BJ (cell line): Measurements from ENCODE around the gene MAP3K20. TPM values are rescaled to one million over a fixed set of nuclear protein-coding genes. Genes with fewer than 3 reads are reported as not detected.
A peak's percentile ranks its signal among the peaks of the same experiment; 100 is the strongest.

ENCODE experiments used
- CTCF ChIA-PET: fragments of 350-600 bp; formaldehyde crosslinking; extraction: SDS; loops from one replicate; lab custom pipeline; 2021; ENCODE audit warnings: antibody characterized with exemption, inconsistent platforms; lab: Yijun Ruan, JAX
- POLR2A ChIA-PET: fragments of 300-600 bp; sonication (Branson Sonifier 250); formaldehyde crosslinking; extraction: SDS; loops from one replicate; lab custom pipeline; 2021; ENCODE audit warnings: antibody characterized with exemption; lab: Charles Lee
- DNase-seq: peaks from one replicate; pipeline ENCODE4 v3.0.0-alpha.2; 2011; ENCODE audit warnings: low read depth
- H3K27me3 ChIP-seq: 2 replicates; pipeline ENCODE4 v1.6.0; 2011; ENCODE audit warnings: low read length; ENCODE audit not compliant: control insufficient read depth, insufficient read depth
- H3K36me3 ChIP-seq: 2 replicates; pipeline ENCODE4 v1.5.1; 2011; ENCODE audit warnings: low read length; ENCODE audit not compliant: control insufficient read depth, insufficient read depth
- H3K4me3 ChIP-seq: 2 replicates; pipeline ENCODE4 v1.5.1; 2011; ENCODE audit warnings: low read depth, mild to moderate bottlenecking, control low read depth, low read length
- CTCF ChIP-seq: IDR thresholded peaks from 2 replicates; pipeline ENCODE4 v1.5.1; 2011; ENCODE audit warnings: low read depth, mild to moderate bottlenecking, control low read depth, inconsistent platforms, low read length, moderate library complexity; ENCODE audit not compliant: insufficient read depth
- polyA plus RNA-seq: library from polyadenylated mRNA; depleted of rRNA; stranded (reverse); fragments of >200 nt; gene quantifications from 2 replicates; pipeline ENCODE4 v1.2.3, GENCODE V29; 2011

MAP3K20 gene
- polyA plus RNA-seq, 1 experiment, result 45.4 TPM

GRCh38 chr2:173087214-173087581 lies 11.6 kb downstream of the MAP3K20 start:
- POLR2A ChIA-PET, result no interaction called here
- Histone ChIP-seq H3K36me3 (peaks cover 3% of the 10 kb centered on the region), H3K27me3 (no peaks in the 10 kb centered on the region), H3K4me3 (no peak overlapping the region)
- CTCF ChIA-PET, result interaction anchor here (2.4 kb wide), 1 partner anchor 60 kb away, joined by 9 read pairs; no protein-coding TSS in a partner anchor
- no peak for DNase-seq
- no peak for TF ChIP-seq CTCF

DNA sequence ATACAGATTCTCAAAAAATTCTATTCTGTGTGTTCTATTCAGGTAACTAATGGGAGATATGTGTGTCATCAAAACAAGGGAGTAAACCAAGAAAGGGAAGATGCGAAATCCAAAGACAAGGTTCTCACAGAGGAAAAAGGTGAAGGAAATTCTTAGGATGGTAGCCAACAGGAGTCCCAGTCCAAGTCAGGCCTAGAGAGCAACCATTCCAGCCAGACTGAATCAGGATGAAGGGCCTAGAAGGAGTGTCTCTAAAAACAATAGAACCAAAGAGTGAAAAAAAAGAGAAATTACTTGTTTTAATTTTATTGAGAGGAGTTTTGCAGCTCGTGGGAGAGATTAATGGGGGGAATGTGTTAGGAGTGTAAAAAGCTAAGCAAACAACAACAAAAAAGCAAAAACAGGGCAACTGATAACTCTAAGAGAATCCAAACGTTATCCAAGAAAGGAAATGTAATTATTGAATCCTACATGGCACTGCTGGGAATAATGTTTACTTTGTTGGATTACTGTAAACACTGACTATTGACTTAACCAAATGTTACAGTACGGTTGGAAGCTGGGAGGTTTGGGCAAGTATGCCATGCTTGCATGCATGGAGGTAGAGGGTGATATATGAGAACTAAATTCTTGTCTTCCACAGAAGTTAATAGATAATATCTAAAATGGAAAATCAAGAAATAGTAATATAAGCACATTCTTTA lies 12.3 kb downstream of the MAP3K20 start:
- POLR2A ChIA-PET, result no interaction called here
- DNase-seq, result no peak
- CTCF ChIA-PET, result interaction anchor here (0.6 to 2.4 kb wide), 3 partner anchors 9 to 60 kb away, joined by 3 to 9 read pairs (median 3); no protein-coding TSS in a partner anchor

DNA sequence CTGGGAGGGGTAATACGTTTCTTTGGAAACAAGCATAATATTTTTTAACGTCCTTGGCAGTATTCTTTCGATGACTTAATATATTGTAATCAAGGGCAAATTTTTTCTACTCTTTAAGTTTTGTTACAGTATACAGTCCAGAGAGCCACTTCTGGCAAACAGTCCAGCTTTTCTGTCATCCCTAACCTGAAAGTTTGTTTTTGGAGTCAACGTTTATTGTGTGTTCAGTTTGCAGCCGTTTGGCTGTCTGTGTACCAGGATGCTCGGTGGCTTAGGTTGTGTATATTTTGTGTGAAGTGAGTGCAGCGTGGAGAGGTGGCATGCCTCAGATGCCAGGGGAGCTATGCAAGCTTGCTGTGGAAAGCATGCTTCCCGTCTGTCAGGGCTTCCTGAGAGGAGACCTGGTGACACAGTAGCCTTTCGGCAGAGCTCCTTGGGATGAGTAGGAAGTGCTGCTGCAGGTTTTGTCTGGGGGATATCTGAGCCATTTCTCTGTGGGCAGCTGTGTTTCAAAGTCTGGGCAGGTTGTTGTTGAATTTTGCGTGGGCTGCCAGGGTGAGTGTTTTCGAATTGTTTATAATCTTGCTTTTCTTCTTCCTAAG lies 14.7 kb downstream of the MAP3K20 start:
- H3K36me3 ChIP-seq, result peaks cover 3% of the 10 kb centered on the region
- H3K4me3 ChIP-seq, result no peak overlapping the region
- DNase-seq, result no peak
- ChIA-PET POLR2A (no interaction called here), CTCF (interaction anchor here (1.1 to 2.1 kb wide), 6 partner anchors 12 to 120 kb away, joined by 3 to 5 read pairs (median 4); no protein-coding TSS in a partner anchor)
- TF ChIP-seq CTCF, result no peak
- no peaks in the 10 kb centered on the region for H3K27me3 ChIP-seq

More for the DNA sequence above, 12.3 kb downstream of the MAP3K20 start:
- peaks cover 3% of the 10 kb centered on the region for H3K36me3 ChIP-seq
- TF ChIP-seq CTCF, result no peak
- H3K4me3 ChIP-seq, result no peak overlapping the region
- no peaks in the 10 kb centered on the region for H3K27me3 ChIP-seq

DNA sequence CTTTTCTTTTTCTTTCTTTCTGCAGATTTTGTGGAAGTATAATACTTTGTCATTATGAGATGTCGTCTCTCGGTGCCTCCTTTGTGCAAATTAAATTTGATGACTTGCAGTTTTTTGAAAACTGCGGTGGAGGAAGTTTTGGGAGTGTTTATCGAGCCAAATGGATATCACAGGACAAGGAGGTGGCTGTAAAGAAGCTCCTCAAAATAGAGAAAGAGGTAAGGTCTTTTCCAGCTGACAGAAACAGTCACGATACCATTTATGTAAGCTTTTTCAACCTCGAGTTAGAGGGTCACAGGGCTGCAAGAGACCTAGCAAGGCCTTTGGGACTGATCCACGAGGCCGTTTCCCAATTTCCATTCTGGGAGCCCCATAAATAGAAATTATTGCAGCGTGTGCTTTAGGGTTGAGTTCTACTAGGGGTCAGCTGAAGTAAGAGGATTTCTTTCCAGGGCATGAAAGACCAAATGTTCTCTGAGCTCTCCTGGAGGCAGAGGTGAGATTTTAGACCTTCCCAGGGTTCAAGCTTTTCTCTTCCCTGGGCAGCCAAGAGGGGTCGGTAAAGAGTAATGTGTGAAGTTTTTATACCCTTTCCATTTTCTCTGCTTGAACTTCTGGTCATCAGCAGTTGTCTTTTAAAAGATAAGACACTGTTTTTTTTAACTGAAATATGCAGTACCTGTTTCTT lies 15.5 kb downstream of the MAP3K20 start:
- POLR2A ChIA-PET, result no interaction called here
- no peak for DNase-seq
- Histone ChIP-seq H3K36me3 (peaks cover 3% of the 10 kb centered on the region), H3K4me3 (no peak overlapping the region), H3K27me3 (no peaks in the 10 kb centered on the region)
- TF ChIP-seq CTCF, result 0 out of 2 replicates have a peak, but pooled peaks have one; percentile 11
- CTCF ChIA-PET, result interaction anchor here (1.0 to 2.1 kb wide), 9 partner anchors 11 to 122 kb away, joined by 3 to 5 read pairs (median 4); no protein-coding TSS in a partner anchor

GRCh38 chr2:173091910-173092309 lies 16.3 kb downstream of the MAP3K20 start:
- DNase-seq, result no peak
- POLR2A ChIA-PET, result no interaction called here
- TF ChIP-seq CTCF, result no peak
- CTCF ChIA-PET, result interaction anchor here (1.0 to 2.1 kb wide), 5 partner anchors 12 to 121 kb away, joined by 3 to 5 read pairs (median 4); no protein-coding TSS in a partner anchor
- Histone ChIP-seq H3K27me3 (no peaks in the 10 kb centered on the region), H3K36me3 (peaks cover 3% of the 10 kb centered on the region), H3K4me3 (no peak overlapping the region)
